Thoracic aorta (tissue), 2 donors: ENCODE measurements around the gene ADIPOR1. TPM values are rescaled to one million over a fixed set of nuclear protein-coding genes. Genes with fewer than 3 reads are reported as not detected.
"Not testable (repeated sequence)": the region's sequence is repeated elsewhere in the genome, so short reads cannot be mapped to it uniquely, and the experiment has no call there.

Experiments
- ATAC-seq: fragments of 150-250 bp; one replicate; pipeline ENCODE4 v1.8.0; 2017; ENCODE audit warnings: low read depth; ENCODE audit not compliant: insufficient number of reproducible peaks, low FRiP score
- DNase-seq: peaks from one replicate; pipeline ENCODE4 v3.0.0-alpha.2; 2020; ENCODE audit warnings: low spot score
- H3K27ac ChIP-seq, 2 donors: fragments of 200-600 bp; sonication (generic); 1 replicate in 1 of 2; 2 replicates in 1 of 2; pipeline ENCODE4 v1.5.1; 2016; ENCODE audit warnings: mild to moderate bottlenecking in 2 of 2, moderate library complexity in 2 of 2
- H3K27me3 ChIP-seq: fragments of 200-600 bp; sonication (generic); replicated peaks from 2 replicates; pipeline ENCODE4 v1.6.0; 2016; ENCODE audit warnings: mild to moderate bottlenecking; ENCODE audit not compliant: insufficient read depth
- H3K36me3 ChIP-seq: fragments of 200-600 bp; sonication (generic); one replicate; pipeline ENCODE4 v1.5.1; 2016
- H3K4me1 ChIP-seq, 2 donors: fragments of 200-600 bp; sonication (generic); 1 replicate in 1 of 2; 2 replicates in 1 of 2; pipeline versions ENCODE4 v1.5.1 to v1.6.0; 2016; ENCODE audit warnings: low read depth in 2 of 2, mild to moderate bottlenecking in 1 of 2; ENCODE audit not compliant: control insufficient read depth in 1 of 2
- H3K4me3 ChIP-seq: fragments of 200-600 bp; sonication (generic); 2 replicates; pipeline ENCODE4 v1.5.1; 2016; ENCODE audit warnings: mild to moderate bottlenecking
- H3K9me3 ChIP-seq: fragments of 200-600 bp; sonication (generic); 2 replicates; pipeline ENCODE4 v1.5.1; 2016
- CTCF ChIP-seq: fragments of 200-600 bp; sonication (generic); IDR thresholded peaks from one replicate; pipeline ENCODE4 v1.5.1; 2019; ENCODE audit warnings: antibody characterized with exemption
- total RNA-seq, 2 donors: library from RNA; depleted of rRNA; stranded (reverse); fragments of >200 nt; gene quantifications; one replicate each; pipeline versions ENCODE4 v1.1.0 to v1.2.3, GENCODE V29; 2016

ADIPOR1 gene
- total RNA-seq, 2 donors from 2014 or later = 91.8 to 98.6 TPM

GRCh38 chr1:202944438-202944921 is 13.6 kb downstream of the ADIPOR1 start:
- peaks cover 80% of the 10 kb centered on the region for H3K36me3 ChIP-seq

GRCh38 chr1:202942426-202942825 is 15.7 kb downstream of the ADIPOR1 start:
- Histone ChIP-seq H3K27me3 (no peaks in the 10 kb centered on the region), H3K4me1 (no peaks in the 10 kb centered on the region), H3K9me3 (no peaks in the 10 kb centered on the region), H3K27ac (no peak overlapping the region), H3K4me3 (no peak overlapping the region), H3K36me3 (peaks cover 63% of the 10 kb centered on the region)
- DNase-seq = no peak
- no peak for TF ChIP-seq CTCF
- no peak for ATAC-seq

More at GRCh38 chr1:202944438-202944921, 13.6 kb downstream of the ADIPOR1 start:
- Histone ChIP-seq H3K4me1 (no peaks in the 10 kb centered on the region), H3K27ac (no peak overlapping the region), H3K27me3 (no peaks in the 10 kb centered on the region), H3K9me3 (no peaks in the 10 kb centered on the region), H3K4me3 (no peak overlapping the region)
- ATAC-seq = no peak
- DNase-seq = no peak
- no peak for TF ChIP-seq CTCF

GRCh38 chr1:202941372-202941771 is 16.7 kb downstream of the ADIPOR1 start:
- no peak for DNase-seq
- no peak for ATAC-seq
- Histone ChIP-seq H3K27ac (no peak overlapping the region), H3K4me3 (no peak overlapping the region), H3K36me3 (peaks cover 57% of the 10 kb centered on the region), H3K9me3 (no peaks in the 10 kb centered on the region), H3K4me1 (no peaks in the 10 kb centered on the region), H3K27me3 (no peaks in the 10 kb centered on the region)
- no peak for TF ChIP-seq CTCF

- no peak for ATAC-seq
- no peak for DNase-seq
- H3K27me3 ChIP-seq = no peaks in the 10 kb centered on the region
- no peak overlapping the region for H3K4me3 ChIP-seq
- no peak for TF ChIP-seq CTCF
- H3K36me3 ChIP-seq = peaks cover 50% of the 10 kb centered on the region
- no peaks in the 10 kb centered on the region for H3K4me1 ChIP-seq
- H3K9me3 ChIP-seq = no peaks in the 10 kb centered on the region
- no peak overlapping the region for H3K27ac ChIP-seq
Measured at GRCh38 chr1:202940561-202940960, 17.6 kb downstream of the ADIPOR1 start.

GRCh38 chr1:202938287-202938925 is 19.7 kb downstream of the ADIPOR1 start:
- ATAC-seq = no peak

GRCh38 chr1:202936409-202936808 is 21.7 kb downstream of the ADIPOR1 start:
- not testable (repeated sequence) for H3K4me3 ChIP-seq, DNase-seq, ATAC-seq, H3K27me3 ChIP-seq, H3K9me3 ChIP-seq, H3K27ac ChIP-seq, H3K4me1 ChIP-seq
- H3K36me3 ChIP-seq = peaks cover 11% of the 10 kb centered on the region

More at GRCh38 chr1:202938287-202938925, 19.7 kb downstream of the ADIPOR1 start:
- Histone ChIP-seq H3K36me3 (peaks cover 30% of the 10 kb centered on the region), H3K27me3 (no peaks in the 10 kb centered on the region), H3K4me1 (no peaks in the 10 kb centered on the region), H3K9me3 (no peaks in the 10 kb centered on the region), H3K4me3 (no peak overlapping the region), H3K27ac (no peak overlapping the region)
- no peak for DNase-seq
- no peak for TF ChIP-seq CTCF
